GM23338 (cell line): ENCODE results near the gene NLRC3.

Source experiments
- CREB1 ChIP-seq: fragments of 250-450 bp; sonication (Bioruptor Pico); IDR thresholded peaks from 2 replicates; pipeline ENCODE4 v1.5.0; 2020; ENCODE audit warnings: low read depth, mild to moderate bottlenecking, moderate library complexity
- EZH2 ChIP-seq: fragments of 200-600 bp; sonication (generic); IDR thresholded peaks from one replicate; pipeline ENCODE4 v1.8.0; 2017; ENCODE audit warnings: antibody characterized with exemption, mild to moderate bottlenecking, low read depth; ENCODE audit not compliant: unreplicated experiment
- EZH2phosphoT487 ChIP-seq: fragments of 200-600 bp; sonication (generic); IDR thresholded peaks from one replicate; pipeline ENCODE4 v1.8.1; 2018; ENCODE audit warnings: antibody characterized with exemption; ENCODE audit not compliant: unreplicated experiment
- JUNB ChIP-seq: IDR thresholded peaks from one replicate; pipeline ENCODE4 v1.6.1; 2016; ENCODE audit warnings: antibody characterized with exemption; ENCODE audit not compliant: unreplicated experiment
- NANOG ChIP-seq: IDR thresholded peaks from 2 replicates; pipeline ENCODE4 v1.6.1; 2016; ENCODE audit warnings: antibody characterized with exemption, borderline replicate concordance
- POLR2AphosphoS5 ChIP-seq: IDR thresholded peaks from 2 replicates; pipeline ENCODE4 v1.6.1; 2016; ENCODE audit warnings: antibody characterized with exemption, low read depth
- REST ChIP-seq: IDR thresholded peaks from one replicate; pipeline ENCODE4 v1.6.1; 2018; ENCODE audit warnings: antibody characterized with exemption; ENCODE audit not compliant: unreplicated experiment
- ZNF114 ChIP-seq: fragments of 250-450 bp; sonication (Bioruptor Pico); IDR thresholded peaks from 2 replicates; pipeline ENCODE4 v1.5.0; 2020; ENCODE audit warnings: mild to moderate bottlenecking, moderate library complexity
- ZNF331 ChIP-seq: fragments of 250-450 bp; sonication (Bioruptor Pico); IDR thresholded peaks from 2 replicates; pipeline ENCODE4 v1.5.0; 2020; ENCODE audit warnings: low read depth, mild to moderate bottlenecking, moderate library complexity
- TF ChIP-seq, protein P1 (sequence below), 2 experiments: fragments of 200-600 bp in 1 of 2; sonication (generic) in 1 of 2; conservative IDR thresholded peaks; 2 replicates each; pipeline versions ENCODE4 v1.5.1 to v1.6.1; 2016 to 2017; ENCODE audit warnings: antibody characterized with exemption in 2 of 2, low read depth in 2 of 2, mild to moderate bottlenecking in 2 of 2, moderate library complexity in 1 of 2

- no peak for TF ChIP-seq CREB1 (CRISPR knock-in tag)
- TF ChIP-seq EZH2, result no peak
- TF ChIP-seq, protein P1, sequence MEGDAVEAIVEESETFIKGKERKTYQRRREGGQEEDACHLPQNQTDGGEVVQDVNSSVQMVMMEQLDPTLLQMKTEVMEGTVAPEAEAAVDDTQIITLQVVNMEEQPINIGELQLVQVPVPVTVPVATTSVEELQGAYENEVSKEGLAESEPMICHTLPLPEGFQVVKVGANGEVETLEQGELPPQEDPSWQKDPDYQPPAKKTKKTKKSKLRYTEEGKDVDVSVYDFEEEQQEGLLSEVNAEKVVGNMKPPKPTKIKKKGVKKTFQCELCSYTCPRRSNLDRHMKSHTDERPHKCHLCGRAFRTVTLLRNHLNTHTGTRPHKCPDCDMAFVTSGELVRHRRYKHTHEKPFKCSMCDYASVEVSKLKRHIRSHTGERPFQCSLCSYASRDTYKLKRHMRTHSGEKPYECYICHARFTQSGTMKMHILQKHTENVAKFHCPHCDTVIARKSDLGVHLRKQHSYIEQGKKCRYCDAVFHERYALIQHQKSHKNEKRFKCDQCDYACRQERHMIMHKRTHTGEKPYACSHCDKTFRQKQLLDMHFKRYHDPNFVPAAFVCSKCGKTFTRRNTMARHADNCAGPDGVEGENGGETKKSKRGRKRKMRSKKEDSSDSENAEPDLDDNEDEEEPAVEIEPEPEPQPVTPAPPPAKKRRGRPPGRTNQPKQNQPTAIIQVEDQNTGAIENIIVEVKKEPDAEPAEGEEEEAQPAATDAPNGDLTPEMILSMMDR (conservative IDR thresholded peaks at IDR 0.05; ENCODE audit: low read depth in 2 of 2), result no peak
- TF ChIP-seq NANOG, result no peak
- no peak for TF ChIP-seq REST
- no peak for TF ChIP-seq POLR2AphosphoS5
- TF ChIP-seq JUNB, result no peak
- no peak for TF ChIP-seq EZH2phosphoT487
- no peak for TF ChIP-seq ZNF114 (CRISPR knock-in tag)
- TF ChIP-seq ZNF331 (CRISPR knock-in tag), result no peak
These were observed 32.9 kb upstream of the NLRC3 start for GRCh38 chr16:3609895-3610697.
